H9 (cell line): Measurements from ENCODE around the gene ARPIN. TPM values are rescaled to one million over a fixed set of nuclear protein-coding genes. Genes with fewer than 3 reads are reported as not detected.

Source experiments
- DNase-seq: peaks from one replicate; pipeline ENCODE4 v3.0.0-alpha.2; 2017
- H2AFZ ChIP-seq: one replicate; pipeline ENCODE4 v1.6.1; 2013; ENCODE audit warnings: mild to moderate bottlenecking, low read length, control low read depth, moderate library complexity
- H2AK5ac ChIP-seq: 2 replicates; pipeline ENCODE4 v1.6.1; 2013; ENCODE audit warnings: low read length, control low read depth, mixed read lengths; ENCODE audit not compliant: insufficient read length
- H2BK120ac ChIP-seq: one replicate; pipeline ENCODE4 v1.6.1; 2013; ENCODE audit warnings: low read depth, mild to moderate bottlenecking, low read length, control low read depth, inconsistent platforms; ENCODE audit not compliant: poor library complexity, severe bottlenecking
- H2BK12ac ChIP-seq: 2 replicates; pipeline ENCODE4 v1.6.1; 2013; ENCODE audit warnings: low read length, control low read depth, mixed read lengths, low read depth; ENCODE audit not compliant: insufficient read length
- H2BK15ac ChIP-seq: 2 replicates; pipeline ENCODE4 v1.6.1; 2013; ENCODE audit warnings: low read depth, low read length, control low read depth
- H2BK20ac ChIP-seq: one replicate; pipeline ENCODE4 v1.6.1; 2013; ENCODE audit warnings: low read depth, mild to moderate bottlenecking, low read length, control low read depth, inconsistent platforms; ENCODE audit not compliant: poor library complexity, severe bottlenecking
- H2BK5ac ChIP-seq: 2 replicates; pipeline ENCODE4 v1.6.1; 2013; ENCODE audit warnings: low read length, control low read depth, mixed read lengths; ENCODE audit not compliant: insufficient read length
- H3K14ac ChIP-seq: 2 replicates; pipeline ENCODE4 v1.6.1; 2013; ENCODE audit warnings: low read length, control low read depth; ENCODE audit not compliant: insufficient read depth
- H3K18ac ChIP-seq: 2 replicates; pipeline ENCODE4 v1.6.1; 2013; ENCODE audit warnings: low read depth, mild to moderate bottlenecking, mixed read lengths, low read length, control low read depth; ENCODE audit not compliant: insufficient read length
- H3K23ac ChIP-seq: 2 replicates; pipeline ENCODE4 v1.6.1; 2013; ENCODE audit warnings: low read length, control low read depth, mixed read lengths, low read depth; ENCODE audit not compliant: insufficient read length
- H3K23me2 ChIP-seq: 2 replicates; pipeline ENCODE4 v1.6.1; 2013; ENCODE audit warnings: low read depth, mild to moderate bottlenecking, mixed read lengths, low read length, control low read depth; ENCODE audit not compliant: insufficient read length, poor library complexity, severe bottlenecking
- H3K27ac ChIP-seq: 2 replicates; pipeline ENCODE4 v1.5.1; 2013; ENCODE audit warnings: low read length, control low read depth, mixed read lengths, low read depth; ENCODE audit not compliant: insufficient read length
- H3K27me3 ChIP-seq: 2 replicates; pipeline ENCODE4 v1.6.1; 2013; ENCODE audit warnings: low read length, control low read depth, inconsistent platforms; ENCODE audit not compliant: insufficient read depth
- H3K4ac ChIP-seq: 2 replicates; pipeline ENCODE4 v1.6.1; 2013; ENCODE audit warnings: low read depth, mild to moderate bottlenecking, control low read depth, inconsistent platforms, low read length, moderate library complexity
- H3K4me1 ChIP-seq: 2 replicates; pipeline ENCODE4 v1.6.1; 2013; ENCODE audit warnings: low read length, control low read depth, inconsistent platforms; ENCODE audit not compliant: insufficient read depth
- H3K4me2 ChIP-seq: 2 replicates; pipeline ENCODE4 v1.6.1; 2013; ENCODE audit warnings: low read length, control low read depth, mixed read lengths; ENCODE audit not compliant: insufficient read length, insufficient read depth
- H3K56ac ChIP-seq: 2 replicates; pipeline ENCODE4 v1.6.1; 2013; ENCODE audit warnings: low read depth, mild to moderate bottlenecking, mixed read lengths, low read length, control low read depth; ENCODE audit not compliant: insufficient read length
- H3K79me1 ChIP-seq: 2 replicates; pipeline ENCODE4 v1.6.1; 2013; ENCODE audit warnings: low read depth, mild to moderate bottlenecking, moderate library complexity, low read length, control low read depth, inconsistent platforms; ENCODE audit not compliant: insufficient read depth, poor library complexity, severe bottlenecking
- H3K79me2 ChIP-seq: 2 replicates; pipeline ENCODE4 v1.6.1; 2013; ENCODE audit warnings: low read length, control low read depth, inconsistent platforms; ENCODE audit not compliant: insufficient read depth
- H3K9ac ChIP-seq: 2 replicates; pipeline ENCODE4 v1.6.1; 2013; ENCODE audit warnings: low read length, control low read depth, mixed read lengths; ENCODE audit not compliant: insufficient read length; ENCODE audit errors: extremely low read depth
- H3K9me3 ChIP-seq: one replicate; pipeline ENCODE4 v1.6.1; 2013; ENCODE audit warnings: low read depth, low read length, inconsistent platforms; ENCODE audit not compliant: control insufficient read depth
- H3T11ph ChIP-seq: one replicate; pipeline ENCODE4 v1.6.1; 2013; ENCODE audit warnings: mild to moderate bottlenecking, low read length, control low read depth, inconsistent platforms
- H4K20me1 ChIP-seq: one replicate; pipeline ENCODE4 v1.6.1; 2013; ENCODE audit not compliant: control insufficient read depth, insufficient read length, insufficient read depth
- H4K5ac ChIP-seq: 2 replicates; pipeline ENCODE4 v1.6.1; 2013; ENCODE audit warnings: low read depth, mild to moderate bottlenecking, mixed read lengths, low read length, control low read depth; ENCODE audit not compliant: insufficient read length
- H4K8ac ChIP-seq: replicated peaks from 2 replicates; pipeline ENCODE4 v1.6.1; 2013; ENCODE audit warnings: low read length, control low read depth, mixed read lengths, low read depth; ENCODE audit not compliant: insufficient read length
- H4K91ac ChIP-seq: 2 replicates; pipeline ENCODE4 v1.6.1; 2013; ENCODE audit warnings: low read depth, mild to moderate bottlenecking, moderate library complexity, mixed read lengths, low read length, control low read depth; ENCODE audit not compliant: insufficient read length
- H3K27ac Mint-ChIP-seq, 3 experiments: 2 replicates in 2 of 3; 3 replicates in 1 of 3; pipeline ENCODE4 v1.8.0; 2020 to 2021; ENCODE audit warnings: mixed read lengths in 3 of 3, mild to moderate bottlenecking in 1 of 3, moderate library complexity in 1 of 3
- H3K27me3 Mint-ChIP-seq: 2 replicates; pipeline ENCODE4 v1.8.0; 2021; ENCODE audit warnings: low read depth, mild to moderate bottlenecking, moderate library complexity, mixed read lengths
- H3K36me3 Mint-ChIP-seq, 3 experiments: 2 replicates in 2 of 3; 3 replicates in 1 of 3; pipeline ENCODE4 v1.8.0; 2020 to 2021; ENCODE audit warnings: low read depth in 3 of 3, mixed read lengths in 3 of 3; ENCODE audit not compliant: insufficient read depth in 1 of 3
- H3K4me1 Mint-ChIP-seq, 2 experiments: 2 replicates each; pipeline ENCODE4 v1.8.0; 2020; ENCODE audit warnings: mixed read lengths in 2 of 2
- H3K4me3 Mint-ChIP-seq, 2 experiments: 2 replicates in 1 of 2; 3 replicates in 1 of 2; pipeline ENCODE4 v1.8.0; 2020 to 2021; ENCODE audit warnings: mild to moderate bottlenecking in 2 of 2, mixed read lengths in 2 of 2, moderate library complexity in 1 of 2
- H3K9me3 Mint-ChIP-seq, 2 experiments: 2 replicates in 1 of 2; 3 replicates in 1 of 2; pipeline ENCODE4 v1.8.0; 2020; ENCODE audit warnings: mild to moderate bottlenecking in 2 of 2, mixed read lengths in 2 of 2, moderate library complexity in 1 of 2
- CTCF ChIP-seq: fragments of 200-600 bp; sonication (generic); conservative IDR thresholded peaks from 3 replicates; pipeline ENCODE4 v1.8.0; 2021; ENCODE audit warnings: antibody characterized with exemption, mild to moderate bottlenecking
- WGBS: extraction: QIAGEN DNeasy Blood & Tissue Kit; methylation state at CpG from one replicate; pipeline ENCODE4 v1.1.7; 2013; ENCODE audit warnings: missing lambda C conversion rate, low lambda C conversion rate, mixed read lengths; ENCODE audit not compliant: insufficient read length; ENCODE audit errors: extremely low coverage; 5-methylcytosine and 5-hydroxymethylcytosine counted together
- total RNA-seq: library from RNA; stranded (reverse); gene quantifications from 2 replicates; pipeline ENCODE4 v1.2.1, GENCODE V29; 2021

Gene ARPIN
- total RNA-seq, 1 experiment from 2014 or later = 6.4 TPM

GRCh38 chr15:89917442-89918101 is 4.8 kb upstream of the ARPIN start:
- H2BK15ac ChIP-seq = no peak overlapping the region
- H3K27me3 ChIP-seq = no peaks in the 10 kb centered on the region
- H3K79me1 ChIP-seq = no peaks in the 10 kb centered on the region
- no peak for DNase-seq
- no peak overlapping the region for H2AFZ ChIP-seq
- no CpG with 5 or more reads among the region's 4 CpGs for WGBS
- H4K5ac ChIP-seq = no peak overlapping the region
- H2BK5ac ChIP-seq = no peak overlapping the region
- no peak overlapping the region for H3K4me2 ChIP-seq
- no peak overlapping the region for H3K56ac ChIP-seq
- no peaks in the 10 kb centered on the region for H3K79me2 ChIP-seq
- no peak overlapping the region for H3K18ac ChIP-seq
- Mint-ChIP-seq H3K9me3 (no peaks in the 10 kb centered on the region), H3K4me1 (peaks cover 8% of the 10 kb centered on the region in 2 experiments), H3K27ac (no peak overlapping the region; a peak in 1 of 7 replicates), H3K27me3 (peaks cover 5% of the 10 kb centered on the region), H3K36me3 (no peaks in the 10 kb centered on the region), H3K4me3 (no peak overlapping the region)
- H2BK20ac ChIP-seq = no peak overlapping the region
- no peak overlapping the region for H4K8ac ChIP-seq
- H3K9me3 ChIP-seq = no peaks in the 10 kb centered on the region
- H3K4me1 ChIP-seq = no peaks in the 10 kb centered on the region
- H3K4ac ChIP-seq = no peak overlapping the region
- no peak overlapping the region for H3K9ac ChIP-seq
- H3K23ac ChIP-seq = no peak overlapping the region
- no peak overlapping the region for H2BK120ac ChIP-seq
- no peaks in the 10 kb centered on the region for H4K20me1 ChIP-seq
- no peak overlapping the region for H2AK5ac ChIP-seq
- H2BK12ac ChIP-seq = no peak overlapping the region
- H3T11ph ChIP-seq = no peak overlapping the region
- no peak overlapping the region for H4K91ac ChIP-seq
- H3K23me2 ChIP-seq = peaks cover 4% of the 10 kb centered on the region
- H3K27ac ChIP-seq = no peak overlapping the region
- no peak overlapping the region for H3K14ac ChIP-seq
- TF ChIP-seq CTCF = no peak
